OCI-LY3 (cell line): ENCODE data around the gene BCL10.
A peak's percentile ranks its signal among the peaks of the same experiment; 100 is the strongest.

ENCODE experiments used
- H2AFZ ChIP-seq: fragments of 200-600, 300-600 bp; shearing (Covaris generic); 2 replicates; pipeline ENCODE4 v1.6.0; 2014; ENCODE audit warnings: antibody characterized with exemption, low read depth, low read length
- H3K27ac ChIP-seq: fragments of 200-600, 300-600 bp; sonication (generic); 2 replicates; pipeline ENCODE4 v1.5.1; 2014; ENCODE audit warnings: mild to moderate bottlenecking, low read length, moderate library complexity, mixed read lengths
- H3K27me3 ChIP-seq: fragments of 200-600, 300-600 bp; sonication (generic); 2 replicates; pipeline ENCODE4 v1.6.1; 2014; ENCODE audit warnings: low read depth, low read length, mixed read lengths
- H3K36me3 ChIP-seq: fragments of 200-600, 300-600 bp; sonication (generic); replicated peaks from 2 replicates; pipeline ENCODE3; 2014; ENCODE audit warnings: low read depth, low read length, mixed read lengths
- H3K4me1 ChIP-seq: fragments of 300-600, 200-600 bp; sonication (generic); 2 replicates; pipeline ENCODE4 v1.6.1; 2014; ENCODE audit warnings: low read length, mixed read lengths
- H3K4me2 ChIP-seq: fragments of 200-600, 300-600 bp; sonication (generic); 2 replicates; pipeline ENCODE4 v1.6.1; 2014; ENCODE audit warnings: low read length, mixed read lengths
- H3K4me3 ChIP-seq: fragments of 300-600, 200-600 bp; sonication (generic); 2 replicates; pipeline ENCODE4 v1.5.1; 2014; ENCODE audit warnings: antibody characterized with exemption, mild to moderate bottlenecking, low read length, moderate library complexity
- H3K79me2 ChIP-seq: fragments of 300-600, 200-600 bp; shearing (Covaris generic); 2 replicates; pipeline ENCODE4 v1.6.1; 2014; ENCODE audit warnings: mild to moderate bottlenecking, low read length, mixed read lengths
- H3K9ac ChIP-seq: fragments of 300-600, 200-600 bp; shearing (Covaris generic); 2 replicates; pipeline ENCODE4 v1.6.0; 2014; ENCODE audit warnings: mild to moderate bottlenecking, low read length, moderate library complexity
- H3K9me3 ChIP-seq: fragments of 200-600, 300-600 bp; shearing (Covaris generic); 2 replicates; pipeline ENCODE4 v1.6.1; 2014; ENCODE audit warnings: low read length, mixed read lengths; ENCODE audit not compliant: insufficient read depth
- H4K20me1 ChIP-seq: fragments of 200-600, 300-600 bp; sonication (generic); 2 replicates; pipeline ENCODE4 v1.6.1; 2016; ENCODE audit warnings: low read length, mixed read lengths; ENCODE audit not compliant: insufficient read depth
- CTCF ChIP-seq: fragments of 200-600, 300-600 bp; sonication (generic); IDR thresholded peaks from 2 replicates; pipeline ENCODE4 v1.5.1; 2014; ENCODE audit warnings: antibody characterized with exemption, low read length, low read depth
- EZH2phosphoT487 ChIP-seq: fragments of 200-600 bp; shearing (Covaris generic); IDR thresholded peaks from 2 replicates; pipeline ENCODE4 v1.6.1; 2018; ENCODE audit warnings: antibody characterized with exemption, mixed run types, low read depth

The BCL10 gene

GRCh38 chr1:85279458-85280080 is 3.1 kb upstream of the BCL10 start:
- Histone ChIP-seq H3K9me3 (no peaks in the 10 kb centered on the region), H3K36me3 (peaks cover 9% of the 10 kb centered on the region), H2AFZ (no peak overlapping the region), H3K4me3 (peak overlapping the region; percentile 50), H3K4me2 (peak overlapping the region; percentile 76), H3K79me2 (peaks cover 16% of the 10 kb centered on the region), H3K27me3 (no peaks in the 10 kb centered on the region), H3K9ac (peak overlapping the region; percentile 29; the same call in 1 of the 2 replicates), H3K27ac (peak overlapping the region; percentile 61), H4K20me1 (peaks cover 9% of the 10 kb centered on the region), H3K4me1 (peaks cover 26% of the 10 kb centered on the region)
- TF ChIP-seq CTCF (no peak), EZH2phosphoT487 (no peak)

- Histone ChIP-seq H3K79me2 (peaks cover 23% of the 10 kb centered on the region), H4K20me1 (peaks cover 16% of the 10 kb centered on the region), H3K36me3 (peaks cover 16% of the 10 kb centered on the region), H3K9ac (peak overlapping the region; percentile 29; the same call in 1 of the 2 replicates), H3K4me2 (peak overlapping the region; percentile 76), H3K4me1 (peaks cover 31% of the 10 kb centered on the region), H3K4me3 (peak overlapping the region; percentile 50), H3K27me3 (no peaks in the 10 kb centered on the region), H2AFZ (peak overlapping the region; percentile 49; the same call in 1 of the 2 replicates), H3K27ac (peak overlapping the region; percentile 61), H3K9me3 (no peaks in the 10 kb centered on the region)
- TF ChIP-seq CTCF (no peak), EZH2phosphoT487 (no peak)
Measured at GRCh38 chr1:85278853-85279314, 2.5 kb upstream of the BCL10 start.

GRCh38 chr1:85277802-85278201 is 1.4 kb upstream of the BCL10 start:
- TF ChIP-seq CTCF: no peak
- TF ChIP-seq EZH2phosphoT487: no peak
- Histone ChIP-seq H3K9ac (no peak overlapping the region), H3K4me2 (no peak overlapping the region), H3K79me2 (peaks cover 34% of the 10 kb centered on the region), H3K4me3 (no peak overlapping the region), H3K27me3 (no peaks in the 10 kb centered on the region), H4K20me1 (peaks cover 26% of the 10 kb centered on the region), H3K36me3 (peaks cover 25% of the 10 kb centered on the region), H3K9me3 (no peaks in the 10 kb centered on the region), H3K27ac (no peak overlapping the region), H2AFZ (no peak overlapping the region), H3K4me1 (peaks cover 31% of the 10 kb centered on the region)

GRCh38 chr1:85276978-85277639 is 677 bp upstream of the BCL10 start:
- peak overlapping the region; percentile 74 for H3K9ac ChIP-seq
- peak overlapping the region; percentile 91 for H3K4me2 ChIP-seq
- no peaks in the 10 kb centered on the region for H3K9me3 ChIP-seq
- peak overlapping the region; percentile 75; the same call in 1 of the 2 replicates for H2AFZ ChIP-seq
- H3K4me3 ChIP-seq: peak overlapping the region; percentile 78
- peaks cover 29% of the 10 kb centered on the region for H3K36me3 ChIP-seq
- H3K4me1 ChIP-seq: peaks cover 31% of the 10 kb centered on the region
- peak overlapping the region; percentile 69 for H3K27ac ChIP-seq
- H3K79me2 ChIP-seq: peaks cover 40% of the 10 kb centered on the region
- TF ChIP-seq CTCF (no peak), EZH2phosphoT487 (no peak)
- H3K27me3 ChIP-seq: no peaks in the 10 kb centered on the region
- H4K20me1 ChIP-seq: peaks cover 31% of the 10 kb centered on the region
